Stromal cell of bone marrow (primary cell): ENCODE data around the gene CDK14.

ENCODE experiments used
- DNase-seq: peaks from one replicate; pipeline ENCODE4 v3.0.0-alpha.2; 2012; ENCODE audit warnings: low read depth

CDK14 gene

GRCh38 chr7:90595801-90596670 lies at the start of gene CDK14:
TSS of gene CDK14 (plus strand) at chr7:90596321. CDS start at chr7:90596628, 307 bp downstream.
- DNase-seq, result peak; percentile 54

GRCh38 chr7:90551036-90551435 lies 45.1 kb upstream of the CDK14 start:
- no peak for DNase-seq

GRCh38 chr7:90552521-90552920 lies 43.6 kb upstream of the CDK14 start:
- DNase-seq, result no peak

- peak; percentile 38 for DNase-seq
These were observed 35.4 kb upstream of the CDK14 start for GRCh38 chr7:90560730-90561129.

GRCh38 chr7:90563286-90563685 lies 32.8 kb upstream of the CDK14 start:
- DNase-seq, result peak; percentile 41

GRCh38 chr7:90564455-90564854 lies 31.7 kb upstream of the CDK14 start:
- no peak for DNase-seq

- no peak for DNase-seq
These were observed 27.9 kb upstream of the CDK14 start for GRCh38 chr7:90568213-90568612.

GRCh38 chr7:90569368-90569767 lies 26.8 kb upstream of the CDK14 start:
- DNase-seq, result no peak

GRCh38 chr7:90570373-90570959 lies 25.7 kb upstream of the CDK14 start:
- no peak for DNase-seq

- DNase-seq, result no peak
These were observed 21.8 kb upstream of the CDK14 start for GRCh38 chr7:90574146-90574819.

GRCh38 chr7:90574820-90575187 lies 21.3 kb upstream of the CDK14 start:
- DNase-seq, result no peak

GRCh38 chr7:90579181-90579688 lies 16.9 kb upstream of the CDK14 start:
- peak; percentile 75 for DNase-seq

GRCh38 chr7:90580051-90580450 lies 16.1 kb upstream of the CDK14 start:
- no peak for DNase-seq

- no peak for DNase-seq
These were observed 14.0 kb upstream of the CDK14 start for GRCh38 chr7:90582164-90582563.

- DNase-seq, result no peak
These were observed 11.7 kb upstream of the CDK14 start for GRCh38 chr7:90584378-90584777.

- DNase-seq, result no peak
These were observed 10.0 kb upstream of the CDK14 start for GRCh38 chr7:90586091-90586490.

- DNase-seq, result no peak
These were observed 8.4 kb upstream of the CDK14 start for GRCh38 chr7:90587766-90588165.

- DNase-seq, result no peak
These were observed 4.1 kb upstream of the CDK14 start for GRCh38 chr7:90592033-90592432.

GRCh38 chr7:90593205-90593604 lies 2.9 kb upstream of the CDK14 start:
- no peak for DNase-seq

GRCh38 chr7:90594751-90595317 lies 1.3 kb upstream of the CDK14 start:
- peak; percentile 75 for DNase-seq

- DNase-seq, result no peak
These were observed 750 bp upstream of the CDK14 start for GRCh38 chr7:90595342-90595800.
